DOHH2 (cell line): ENCODE results near the gene HOXC9.

ENCODE experiments used
- H3F3A ChIP-seq: fragments of 200-600 bp; sonication (generic), shearing (Covaris generic); 2 replicates; pipeline ENCODE4 v1.6.0; 2016; ENCODE audit warnings: antibody characterized with exemption, mild to moderate bottlenecking; ENCODE audit not compliant: control insufficient read depth, insufficient read depth
- H3K27ac ChIP-seq: fragments of 200-600 bp; sonication (generic); 2 replicates; pipeline ENCODE4 v1.5.1; 2014; ENCODE audit warnings: low read depth, mild to moderate bottlenecking, low read length, moderate library complexity
- H3K27me3 ChIP-seq: fragments of 200-600 bp; sonication (generic); 2 replicates; pipeline ENCODE4 v1.6.1; 2014; ENCODE audit warnings: mild to moderate bottlenecking, low read length, mixed read lengths; ENCODE audit not compliant: control insufficient read depth
- H3K36me3 ChIP-seq: fragments of 200-600 bp; sonication (generic); 2 replicates; pipeline ENCODE4 v1.6.1; 2014; ENCODE audit warnings: mild to moderate bottlenecking, low read length, moderate library complexity, mixed read lengths; ENCODE audit not compliant: control insufficient read depth
- H3K4me1 ChIP-seq: fragments of 200-600 bp; sonication (generic); 2 replicates; pipeline ENCODE4 v1.6.1; 2014; ENCODE audit warnings: mild to moderate bottlenecking, low read length, mixed read lengths; ENCODE audit not compliant: control insufficient read depth
- H3K4me2 ChIP-seq: fragments of 200-600 bp; sonication (generic); 2 replicates; pipeline ENCODE4 v1.6.0; 2014; ENCODE audit warnings: mild to moderate bottlenecking, low read length, moderate library complexity
- H3K4me3 ChIP-seq: fragments of 200-600 bp; sonication (generic); 2 replicates; pipeline ENCODE4 v1.5.1; 2014; ENCODE audit warnings: mild to moderate bottlenecking, low read length, mixed read lengths
- H3K79me2 ChIP-seq: fragments of 200-600 bp; sonication (generic); 2 replicates; pipeline ENCODE4 v1.6.1; 2014; ENCODE audit warnings: mild to moderate bottlenecking, low read length, mixed read lengths; ENCODE audit not compliant: control insufficient read depth
- H3K9me2 ChIP-seq: fragments of 200-600 bp; sonication (generic); replicated peaks from 2 replicates; pipeline ENCODE4 v1.6.1; 2014; ENCODE audit warnings: mild to moderate bottlenecking, low read length, mixed read lengths; ENCODE audit not compliant: control insufficient read depth
- H3K9me3 ChIP-seq: fragments of 200-600 bp; sonication (generic); 2 replicates; pipeline ENCODE4 v1.6.1; 2014; ENCODE audit warnings: antibody characterized with exemption, low read length, mixed read lengths; ENCODE audit not compliant: control insufficient read depth, insufficient read depth
- H4K20me1 ChIP-seq: fragments of 200-600 bp; sonication (generic); 2 replicates; pipeline ENCODE4 v1.6.0; 2014; ENCODE audit warnings: low read depth, mild to moderate bottlenecking, antibody characterized with exemption, low read length, moderate library complexity; ENCODE audit not compliant: control insufficient read depth, insufficient read depth
- CTCF ChIP-seq: fragments of 200-600 bp; sonication (generic); IDR thresholded peaks from one replicate; pipeline ENCODE4 v1.5.1; 2014; ENCODE audit warnings: antibody characterized with exemption, mild to moderate bottlenecking, low read depth, low read length; ENCODE audit not compliant: poor library complexity, severe bottlenecking
- EZH2phosphoT487 ChIP-seq: fragments of 200-600 bp; sonication (generic); IDR thresholded peaks from 2 replicates; pipeline ENCODE4 v1.6.1; 2017; ENCODE audit warnings: borderline replicate concordance, mild to moderate bottlenecking, antibody characterized with exemption, low read length, moderate library complexity, mixed read lengths

HOXC9 gene

GRCh38 chr12:53995002-53995377, 5.0 kb upstream of the HOXC9 start:
- TF ChIP-seq EZH2phosphoT487 (no peak), CTCF (no peak)
- H3K27ac ChIP-seq = no peak overlapping the region
- H3K79me2 ChIP-seq = no peaks in the 10 kb centered on the region
- no peaks in the 10 kb centered on the region for H4K20me1 ChIP-seq
- peaks cover 19% of the 10 kb centered on the region for H3K4me1 ChIP-seq
- H3K36me3 ChIP-seq = no peaks in the 10 kb centered on the region
- no peaks in the 10 kb centered on the region for H3K9me2 ChIP-seq
- no peaks in the 10 kb centered on the region for H3K9me3 ChIP-seq
- H3K4me2 ChIP-seq = peak overlapping the region; percentile 64
- H3K27me3 ChIP-seq = peaks cover 94% of the 10 kb centered on the region
- no peak overlapping the region for H3K4me3 ChIP-seq
- no peaks in the 10 kb centered on the region for H3F3A ChIP-seq

- H3K4me3 ChIP-seq = peak overlapping the region; percentile 45
- no peaks in the 10 kb centered on the region for H3K9me3 ChIP-seq
- H3K27me3 ChIP-seq = peaks cover 88% of the 10 kb centered on the region
- H3K4me2 ChIP-seq = peak overlapping the region; percentile 64
- no peaks in the 10 kb centered on the region for H4K20me1 ChIP-seq
- peaks cover 16% of the 10 kb centered on the region for H3K4me1 ChIP-seq
- no peaks in the 10 kb centered on the region for H3K36me3 ChIP-seq
- H3F3A ChIP-seq = no peaks in the 10 kb centered on the region
- no peak overlapping the region for H3K27ac ChIP-seq
- TF ChIP-seq CTCF (no peak), EZH2phosphoT487 (peak; percentile 83)
- H3K9me2 ChIP-seq = no peaks in the 10 kb centered on the region
- no peaks in the 10 kb centered on the region for H3K79me2 ChIP-seq
Measured at GRCh38 chr12:53995378-53996239, 4.4 kb upstream of the HOXC9 start.

- Histone ChIP-seq H3K79me2 (no peaks in the 10 kb centered on the region), H3K9me2 (no peaks in the 10 kb centered on the region), H3K27me3 (peaks cover 80% of the 10 kb centered on the region), H3K4me1 (peaks cover 16% of the 10 kb centered on the region), H3K4me3 (peak overlapping the region; percentile 45), H3K27ac (no peak overlapping the region), H3K4me2 (peak overlapping the region; percentile 64), H3K9me3 (no peaks in the 10 kb centered on the region), H3K36me3 (no peaks in the 10 kb centered on the region), H4K20me1 (no peaks in the 10 kb centered on the region), H3F3A (no peaks in the 10 kb centered on the region)
- TF ChIP-seq EZH2phosphoT487 (no peak), CTCF (no peak)
Measured at GRCh38 chr12:53996240-53997203, 3.4 kb upstream of the HOXC9 start.
